Sigmoid colon (tissue), 7 donors: Measurements from ENCODE around the gene TNNI3K. TPM values are rescaled to one million over a fixed set of nuclear protein-coding genes. Genes with fewer than 3 reads are reported as not detected.

Source experiments
- DNase-seq: peaks from one replicate; pipeline ENCODE4 v3.0.0-alpha.2; 2019
- H3K27ac ChIP-seq, 4 donors: fragments of 200-600 bp; sonication (generic); one replicate each; pipeline ENCODE4 v1.5.1; 2016 to 2019; ENCODE audit warnings: mild to moderate bottlenecking in 1 of 4
- H3K27me3 ChIP-seq, 3 donors: fragments of 200-600 bp; sonication (generic); one replicate each; pipeline ENCODE4 v1.5.1; 2019; ENCODE audit warnings: mild to moderate bottlenecking in 1 of 3
- H3K36me3 ChIP-seq, 4 donors: fragments of 200-600 bp; sonication (generic); one replicate each; pipeline ENCODE4 v1.5.1; 2016 to 2019
- H3K4me1 ChIP-seq, 4 donors: fragments of 200-600 bp; sonication (generic); one replicate each; pipeline ENCODE4 v1.5.1; 2017 to 2019
- H3K4me3 ChIP-seq, 4 donors: fragments of 200-600 bp; sonication (generic); one replicate each; pipeline ENCODE4 v1.5.1; 2017 to 2019; ENCODE audit warnings: mild to moderate bottlenecking in 2 of 4, moderate library complexity in 1 of 4
- H3K9me3 ChIP-seq, 4 donors: fragments of 200-600 bp in 3 of 4; sonication (generic) in 3 of 4; one replicate each; pipeline versions ENCODE4 v1.5.1 to v1.6.1; 2013 to 2019
- EP300 ChIP-seq, 4 donors: sonication (generic); formaldehyde crosslinking; IDR thresholded peaks; one replicate each; pipeline ENCODE4 v1.6.1; 2017; ENCODE audit warnings: antibody characterized with exemption in 4 of 4
- POLR2A ChIP-seq, 2 donors: fragments of 450-650 bp; IDR thresholded peaks; one replicate each; pipeline ENCODE4 v1.6.1; 2016; ENCODE audit warnings: antibody characterized with exemption in 2 of 2, mild to moderate bottlenecking in 2 of 2, moderate library complexity in 2 of 2
- POLR2AphosphoS5 ChIP-seq, 4 donors: sonication (generic); formaldehyde crosslinking; IDR thresholded peaks; one replicate each; pipeline ENCODE4 v1.6.1; 2017; ENCODE audit warnings: antibody characterized with exemption in 4 of 4
- WGBS, 2 donors: extraction: QIAGEN DNeasy Blood & Tissue Kit; methylation state at CpG; one replicate each; pipeline ENCODE4 v1.1.7; 2013; 5-methylcytosine and 5-hydroxymethylcytosine counted together
- intact Hi-C: fragments of 100-400 bp; cut with DNase I; formaldehyde crosslinking; loops from one replicate; pipeline ENCODE4 v1.15.1; 2023
- polyA plus RNA-seq, 3 donors: library from polyadenylated mRNA; stranded (reverse); fragments of 200-250 nt; gene quantifications; one replicate each; pipeline ENCODE4 v1.2.3, GENCODE V29; 2013
- total RNA-seq, 4 donors: library from RNA; depleted of rRNA; stranded (reverse); fragments of >200 nt; gene quantifications; one replicate each; pipeline ENCODE4 v1.1.0, GENCODE V29; 2016
- TF ChIP-seq, protein P1 (sequence below), 4 experiments: fragments of 450-650 bp in 3 of 4; fragments of 200-600 bp in 1 of 4; IDR thresholded peaks; one replicate each; pipeline ENCODE4 v1.5.1; 2016 to 2019; ENCODE audit warnings: antibody characterized with exemption in 4 of 4, mild to moderate bottlenecking in 3 of 4, moderate library complexity in 2 of 4
- donor health status: healthy with polysubstance abuse.
- donor health status: Bipolar disorder and iron deficiency.
- donor health status: healthy.

TNNI3K gene
- total and polyA plus RNA-seq, 7 donors, result 0.45 to 6.9 (median 3.8) TPM; not detected in 1

DNA sequence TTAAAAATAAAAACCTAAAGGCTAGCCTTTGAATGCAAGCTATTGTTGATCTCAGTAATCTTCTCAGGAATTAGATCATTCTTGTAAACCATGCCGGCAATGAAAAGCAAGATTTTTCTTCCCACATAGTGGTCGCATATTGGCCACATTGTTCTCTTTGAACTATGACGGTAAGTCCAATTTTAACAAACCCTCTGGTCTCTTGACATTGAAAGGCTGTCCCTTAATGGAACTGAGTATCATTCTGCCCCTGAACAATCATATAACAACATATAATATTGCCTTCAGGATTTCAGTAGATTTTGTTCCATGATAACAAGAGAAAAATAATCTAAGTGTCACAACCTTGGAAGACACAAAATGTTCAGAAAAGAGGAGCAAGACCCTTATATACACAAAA is 1.3 kb downstream of the TNNI3K start:
- Histone ChIP-seq H3K9me3 (no peaks in the 10 kb centered on the region), H3K4me1 (no peaks in the 10 kb centered on the region), H3K36me3 (peaks cover 0 to 4% (median 0%) of the 10 kb centered on the region in 4 donors), H3K4me3 (no peak overlapping the region), H3K27ac (no peak overlapping the region), H3K27me3 (no peaks in the 10 kb centered on the region)
- no peak for DNase-seq
- intact Hi-C loops, result no loop called here
- 95 to 97% methylated on average over 3 of the region's 3 CpGs for WGBS, 2 donors
- TF ChIP-seq POLR2AphosphoS5 (IDR thresholded peaks at IDR 0.05) (no peak), POLR2A (IDR thresholded peaks at IDR 0.05) (no peak), EP300 (IDR thresholded peaks at IDR 0.05) (no peak)
- TF ChIP-seq, protein P1, sequence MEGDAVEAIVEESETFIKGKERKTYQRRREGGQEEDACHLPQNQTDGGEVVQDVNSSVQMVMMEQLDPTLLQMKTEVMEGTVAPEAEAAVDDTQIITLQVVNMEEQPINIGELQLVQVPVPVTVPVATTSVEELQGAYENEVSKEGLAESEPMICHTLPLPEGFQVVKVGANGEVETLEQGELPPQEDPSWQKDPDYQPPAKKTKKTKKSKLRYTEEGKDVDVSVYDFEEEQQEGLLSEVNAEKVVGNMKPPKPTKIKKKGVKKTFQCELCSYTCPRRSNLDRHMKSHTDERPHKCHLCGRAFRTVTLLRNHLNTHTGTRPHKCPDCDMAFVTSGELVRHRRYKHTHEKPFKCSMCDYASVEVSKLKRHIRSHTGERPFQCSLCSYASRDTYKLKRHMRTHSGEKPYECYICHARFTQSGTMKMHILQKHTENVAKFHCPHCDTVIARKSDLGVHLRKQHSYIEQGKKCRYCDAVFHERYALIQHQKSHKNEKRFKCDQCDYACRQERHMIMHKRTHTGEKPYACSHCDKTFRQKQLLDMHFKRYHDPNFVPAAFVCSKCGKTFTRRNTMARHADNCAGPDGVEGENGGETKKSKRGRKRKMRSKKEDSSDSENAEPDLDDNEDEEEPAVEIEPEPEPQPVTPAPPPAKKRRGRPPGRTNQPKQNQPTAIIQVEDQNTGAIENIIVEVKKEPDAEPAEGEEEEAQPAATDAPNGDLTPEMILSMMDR (IDR thresholded peaks at IDR 0.05), result no peak

DNA sequence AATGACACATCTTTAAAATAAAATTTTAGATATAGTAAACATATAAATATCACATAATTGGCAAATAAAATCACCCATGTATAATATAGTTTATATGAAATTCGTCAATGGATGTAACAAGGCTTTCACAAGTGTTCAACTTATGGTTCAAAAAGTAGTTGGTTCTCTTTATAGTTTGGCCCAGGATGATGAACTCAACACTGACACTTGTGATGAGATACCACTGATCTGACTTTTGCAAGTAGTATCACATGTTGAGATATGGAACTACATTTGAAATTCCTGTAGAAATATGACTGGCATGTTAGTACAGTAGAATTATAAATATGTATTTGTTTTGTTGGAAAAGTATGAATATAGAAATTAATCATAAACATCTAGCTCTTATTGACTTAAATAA is 1.8 kb downstream of the TNNI3K start:
- no peak for DNase-seq
- TF ChIP-seq EP300 (IDR thresholded peaks at IDR 0.05), result no peak
- TF ChIP-seq, protein P1 (IDR thresholded peaks at IDR 0.05), result no peak
- no peak for TF ChIP-seq POLR2A (IDR thresholded peaks at IDR 0.05)
- TF ChIP-seq POLR2AphosphoS5 (IDR thresholded peaks at IDR 0.05), result no peak
- Histone ChIP-seq H3K4me1 (no peaks in the 10 kb centered on the region), H3K36me3 (peaks cover 0 to 4% (median 0%) of the 10 kb centered on the region in 4 donors), H3K4me3 (no peak overlapping the region), H3K27ac (no peak overlapping the region), H3K27me3 (no peaks in the 10 kb centered on the region), H3K9me3 (no peaks in the 10 kb centered on the region)
- intact Hi-C loops, result no loop called here
- 82 to 86% methylated on average over 1 of the region's 1 CpG for WGBS, 2 donors

DNA sequence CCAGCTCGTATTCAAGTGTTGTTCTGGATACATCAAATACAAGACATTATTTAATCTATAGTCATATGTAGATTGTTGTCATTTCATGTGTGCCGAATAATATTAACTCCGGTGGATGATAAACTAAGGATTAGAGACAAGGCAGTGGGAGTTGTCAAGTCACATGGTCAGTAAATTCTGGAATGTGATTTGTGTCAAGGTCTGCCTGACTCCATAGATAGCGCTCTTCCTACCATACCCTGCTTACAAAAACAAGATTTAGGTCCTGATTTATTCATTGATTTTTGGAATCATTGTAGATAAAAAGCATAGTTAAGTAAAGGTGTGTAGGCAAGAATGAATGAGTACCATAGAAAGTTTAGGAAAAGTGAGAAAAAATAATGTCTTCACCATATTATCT is 2.6 kb downstream of the TNNI3K start:
- intact Hi-C loops, result no loop called here
- no peak overlapping the region for H3K27ac ChIP-seq
- H3K27me3 ChIP-seq, result no peaks in the 10 kb centered on the region
- TF ChIP-seq, protein P1 (IDR thresholded peaks at IDR 0.05), result no peak
- no peak for TF ChIP-seq POLR2A (IDR thresholded peaks at IDR 0.05)
- no peak for TF ChIP-seq EP300 (IDR thresholded peaks at IDR 0.05)
- TF ChIP-seq POLR2AphosphoS5 (IDR thresholded peaks at IDR 0.05), result no peak
- peaks cover 0 to 4% (median 0%) of the 10 kb centered on the region in 4 donors for H3K36me3 ChIP-seq
- no peak overlapping the region for H3K4me3 ChIP-seq
- 94% methylated on average over 4 of the region's 4 CpGs for WGBS, 2 donors
- DNase-seq, result no peak
- H3K9me3 ChIP-seq, result no peaks in the 10 kb centered on the region
- no peaks in the 10 kb centered on the region for H3K4me1 ChIP-seq

- H3K36me3 ChIP-seq, result peaks cover 0 to under 1% (median 0%) of the 10 kb centered on the region in 4 donors
- no peaks in the 10 kb centered on the region for H3K9me3 ChIP-seq
- TF ChIP-seq POLR2AphosphoS5 (IDR thresholded peaks at IDR 0.05) (no peak), EP300 (IDR thresholded peaks at IDR 0.05) (no peak), POLR2A (IDR thresholded peaks at IDR 0.05) (no peak)
- TF ChIP-seq, protein P1 (IDR thresholded peaks at IDR 0.05), result no peak
- no peaks in the 10 kb centered on the region for H3K27me3 ChIP-seq
- no peak overlapping the region for H3K27ac ChIP-seq
- H3K4me1 ChIP-seq, result no peaks in the 10 kb centered on the region
- H3K4me3 ChIP-seq, result no peak overlapping the region
- intact Hi-C loops, result no loop called here
- DNase-seq, result no peak
- 25 to 43% methylated on average over 2 of the region's 2 CpGs for WGBS, 2 donors
These were observed 10.1 kb downstream of the TNNI3K start for GRCh38 chr1:74245168-74245772.

DNA sequence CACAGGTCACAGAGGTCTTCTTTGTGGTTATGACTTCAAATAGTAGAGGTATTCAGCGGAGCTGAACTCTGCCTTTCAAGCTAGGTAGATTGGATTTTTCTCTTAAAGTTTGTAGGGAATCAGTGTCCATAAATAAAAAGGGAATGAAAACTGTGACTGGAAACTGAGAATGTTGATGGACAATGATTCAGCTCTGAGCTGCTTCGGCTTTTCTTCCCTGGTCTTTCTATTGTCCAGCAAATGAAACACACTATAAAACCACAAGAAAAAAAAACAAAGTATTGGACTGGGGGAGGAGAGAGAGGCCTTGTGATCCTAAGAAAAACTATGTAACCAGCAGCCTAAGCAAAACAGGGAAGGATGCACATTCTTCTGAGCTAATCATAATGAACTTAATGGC is 11.1 kb downstream of the TNNI3K start:
- 79 to 86% methylated on average over 2 of the region's 2 CpGs for WGBS, 2 donors
- H3K4me1 ChIP-seq, result no peaks in the 10 kb centered on the region
- DNase-seq, result no peak
- TF ChIP-seq POLR2A (IDR thresholded peaks at IDR 0.05) (no peak), POLR2AphosphoS5 (IDR thresholded peaks at IDR 0.05) (no peak), EP300 (IDR thresholded peaks at IDR 0.05) (no peak)
- TF ChIP-seq, protein P1 (IDR thresholded peaks at IDR 0.05), result no peak
- H3K27ac ChIP-seq, result no peak overlapping the region
- no peaks in the 10 kb centered on the region for H3K27me3 ChIP-seq
- no peaks in the 10 kb centered on the region for H3K9me3 ChIP-seq
- intact Hi-C loops, result no loop called here
- peaks cover 0 to 5% (median 0%) of the 10 kb centered on the region in 4 donors for H3K36me3 ChIP-seq
- H3K4me3 ChIP-seq, result no peak overlapping the region
